SH-SY5Y (cell line): Measurements from ENCODE around the gene DSCAML1.

Source experiments
- GATA2 ChIP-seq: IDR thresholded peaks from 2 replicates; pipeline ENCODE4 v1.6.1; 2011; ENCODE audit warnings: mild to moderate bottlenecking, low read depth, low read length
- GATA3 ChIP-seq: IDR thresholded peaks from 2 replicates; pipeline ENCODE4 v1.6.1; 2011; ENCODE audit warnings: low read depth, mild to moderate bottlenecking, low read length, moderate library complexity

DNA sequence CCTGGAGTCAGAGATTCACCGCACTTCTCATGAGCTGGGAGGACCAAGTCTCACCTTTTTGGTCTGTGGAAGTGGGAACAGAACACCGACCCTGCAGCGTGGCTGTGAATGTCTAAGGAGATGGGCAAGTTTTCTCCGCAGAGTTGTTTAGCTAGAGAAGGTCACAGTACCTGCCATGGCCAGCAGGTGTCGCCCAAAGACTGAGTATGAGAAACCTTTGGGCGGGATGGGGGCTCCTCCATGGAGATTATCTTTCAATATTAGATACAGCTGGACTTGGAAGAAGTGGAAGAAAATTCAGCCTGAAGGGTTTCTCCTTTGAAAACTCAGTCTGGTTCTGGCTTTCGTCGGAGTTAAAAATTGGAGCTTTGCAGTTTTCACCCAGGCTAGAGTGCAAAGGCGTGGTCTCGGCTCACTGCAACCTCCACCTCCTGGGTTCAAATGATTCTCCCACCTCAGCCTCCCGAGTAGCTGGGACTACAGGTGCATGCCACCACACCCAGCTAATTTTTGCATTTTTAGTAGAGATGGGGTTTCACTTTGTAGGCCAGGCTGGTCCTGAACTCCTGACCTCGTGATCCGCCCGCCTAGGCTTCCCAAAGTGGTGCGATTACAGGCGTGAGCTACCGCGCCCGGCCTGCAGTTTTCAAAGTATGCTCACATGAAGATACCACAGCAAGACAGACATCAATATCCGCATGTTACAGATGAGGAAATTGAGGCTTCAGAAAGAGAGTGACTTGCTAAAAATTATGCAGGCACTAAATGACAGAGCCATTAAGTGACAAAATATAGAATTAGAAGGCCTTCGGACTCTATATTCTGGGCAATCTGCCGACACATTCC, 10.7 kb upstream of the DSCAML1 start:
- TF ChIP-seq GATA3 (no peak), GATA2 (no peak)
